Uterus (tissue), 2 donors: ENCODE measurements around the gene BHLHE40.

Experiments
- POLR2A ChIP-seq, 2 donors: fragments of 450-650 bp; IDR thresholded peaks; one replicate each; pipeline ENCODE4 v1.6.1; 2016; ENCODE audit warnings: antibody characterized with exemption in 2 of 2, mild to moderate bottlenecking in 1 of 2, moderate library complexity in 1 of 2
- TF ChIP-seq, protein P1 (sequence below), 4 experiments: fragments of 200-600 bp in 2 of 4; fragments of 450-650 bp in 2 of 4; sonication (generic) in 2 of 4; IDR thresholded peaks; one replicate each; pipeline ENCODE4 v1.5.1; 2016 to 2019; ENCODE audit warnings: antibody characterized with exemption in 4 of 4, mild to moderate bottlenecking in 2 of 4, moderate library complexity in 1 of 4

DNA sequence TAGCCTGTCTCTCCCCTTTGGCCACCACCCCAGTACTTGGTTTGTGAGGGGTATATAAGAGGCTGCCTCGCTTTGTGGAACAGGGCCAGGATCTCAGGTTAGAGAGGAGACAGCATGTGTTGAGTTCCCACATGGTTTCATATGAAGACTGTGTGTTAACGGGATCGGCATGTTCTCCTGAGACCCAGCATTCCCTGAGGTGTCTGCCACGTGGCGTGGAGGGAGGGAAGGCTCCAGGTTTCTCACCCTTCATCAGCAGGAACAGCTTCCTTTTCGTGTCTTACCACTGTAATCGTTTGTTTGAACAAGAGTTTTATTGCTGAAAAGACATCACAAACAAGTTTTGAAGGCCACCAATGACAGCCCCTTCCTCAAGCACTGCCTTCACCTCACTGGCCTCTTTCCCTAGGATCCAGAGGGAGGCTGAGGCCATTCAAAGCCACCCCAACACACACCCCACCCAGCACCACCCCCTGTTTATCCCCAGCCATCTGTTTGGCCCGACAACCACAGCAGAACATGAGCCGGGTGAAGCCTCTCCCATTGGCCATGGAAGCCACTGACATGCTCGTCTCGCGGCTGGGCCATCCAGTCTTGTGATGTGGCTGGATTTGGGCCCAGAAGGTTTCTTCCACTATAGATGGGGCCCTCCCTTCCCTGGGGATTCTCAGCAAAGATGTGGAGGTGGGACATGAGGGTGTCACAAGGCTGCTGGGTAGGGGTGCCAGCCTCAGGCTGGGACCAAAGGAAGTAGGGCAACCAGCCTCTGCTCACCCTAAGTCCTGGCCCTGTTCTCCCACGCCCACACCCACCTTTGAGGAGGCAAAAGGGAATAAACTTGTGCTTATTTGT is 10.0 kb downstream of the BHLHE40 start:
- TF ChIP-seq, protein P1, sequence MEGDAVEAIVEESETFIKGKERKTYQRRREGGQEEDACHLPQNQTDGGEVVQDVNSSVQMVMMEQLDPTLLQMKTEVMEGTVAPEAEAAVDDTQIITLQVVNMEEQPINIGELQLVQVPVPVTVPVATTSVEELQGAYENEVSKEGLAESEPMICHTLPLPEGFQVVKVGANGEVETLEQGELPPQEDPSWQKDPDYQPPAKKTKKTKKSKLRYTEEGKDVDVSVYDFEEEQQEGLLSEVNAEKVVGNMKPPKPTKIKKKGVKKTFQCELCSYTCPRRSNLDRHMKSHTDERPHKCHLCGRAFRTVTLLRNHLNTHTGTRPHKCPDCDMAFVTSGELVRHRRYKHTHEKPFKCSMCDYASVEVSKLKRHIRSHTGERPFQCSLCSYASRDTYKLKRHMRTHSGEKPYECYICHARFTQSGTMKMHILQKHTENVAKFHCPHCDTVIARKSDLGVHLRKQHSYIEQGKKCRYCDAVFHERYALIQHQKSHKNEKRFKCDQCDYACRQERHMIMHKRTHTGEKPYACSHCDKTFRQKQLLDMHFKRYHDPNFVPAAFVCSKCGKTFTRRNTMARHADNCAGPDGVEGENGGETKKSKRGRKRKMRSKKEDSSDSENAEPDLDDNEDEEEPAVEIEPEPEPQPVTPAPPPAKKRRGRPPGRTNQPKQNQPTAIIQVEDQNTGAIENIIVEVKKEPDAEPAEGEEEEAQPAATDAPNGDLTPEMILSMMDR (IDR thresholded peaks at IDR 0.05): no peak
- no peak for TF ChIP-seq POLR2A (IDR thresholded peaks at IDR 0.05)
